GM19395 (cell line): Measurements from ENCODE around the gene PSME2.
A peak's percentile ranks its signal among the peaks of the same experiment; 100 is the strongest.

Source experiments
- ATAC-seq: cut with Tn5 transposase; IDR thresholded peaks from one replicate; pipeline ENCODE4 v1.9.1; 2021; ENCODE audit warnings: mild to moderate bottlenecking, moderate library complexity; ENCODE audit not compliant: unreplicated experiment

The PSME2 gene

DNA sequence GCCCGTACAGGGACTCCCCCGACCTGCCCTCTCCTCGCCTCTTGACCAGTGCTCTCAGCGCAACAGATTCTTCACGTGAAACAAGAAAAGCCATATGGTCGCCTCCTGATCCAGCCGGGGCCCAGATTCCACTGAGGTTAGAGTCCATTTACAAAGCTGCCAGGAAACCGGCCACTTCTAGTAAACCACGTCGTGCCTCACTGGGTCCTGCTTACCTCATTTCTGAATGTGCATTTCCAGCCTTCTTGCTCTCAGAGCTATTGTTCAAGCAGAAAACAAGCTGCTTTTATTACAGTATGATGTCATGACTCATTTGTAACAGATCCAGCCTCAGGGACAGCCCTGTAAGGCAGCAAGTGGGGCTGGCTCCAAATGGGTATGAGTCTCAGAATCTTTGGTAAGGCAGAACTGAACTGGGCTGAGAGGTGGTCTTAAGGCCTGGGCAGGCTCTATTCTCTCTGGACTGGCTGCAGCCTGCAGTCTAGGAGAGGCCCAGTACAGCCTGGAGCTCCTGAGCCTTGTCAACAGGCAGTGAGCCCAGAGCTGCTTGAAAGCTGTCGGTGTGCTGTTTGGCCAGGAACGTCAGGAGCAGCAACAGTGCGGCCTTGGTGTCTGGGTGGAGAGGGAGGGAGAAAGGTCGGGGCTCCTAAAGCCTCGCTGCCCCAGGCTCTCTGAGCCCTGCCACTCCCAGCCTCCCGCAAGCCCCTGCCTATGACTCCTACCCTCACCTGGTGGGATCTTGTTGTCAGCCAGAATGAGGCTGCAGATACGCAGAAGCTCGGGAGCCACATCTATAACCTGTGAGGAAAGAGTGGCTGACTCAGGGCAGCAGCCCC lies 33.8 kb upstream of the PSME2 start:
- ATAC-seq = no peak

- no peak for ATAC-seq
These were observed 33.0 kb upstream of the PSME2 start for GRCh38 chr14:24179294-24179960.

DNA sequence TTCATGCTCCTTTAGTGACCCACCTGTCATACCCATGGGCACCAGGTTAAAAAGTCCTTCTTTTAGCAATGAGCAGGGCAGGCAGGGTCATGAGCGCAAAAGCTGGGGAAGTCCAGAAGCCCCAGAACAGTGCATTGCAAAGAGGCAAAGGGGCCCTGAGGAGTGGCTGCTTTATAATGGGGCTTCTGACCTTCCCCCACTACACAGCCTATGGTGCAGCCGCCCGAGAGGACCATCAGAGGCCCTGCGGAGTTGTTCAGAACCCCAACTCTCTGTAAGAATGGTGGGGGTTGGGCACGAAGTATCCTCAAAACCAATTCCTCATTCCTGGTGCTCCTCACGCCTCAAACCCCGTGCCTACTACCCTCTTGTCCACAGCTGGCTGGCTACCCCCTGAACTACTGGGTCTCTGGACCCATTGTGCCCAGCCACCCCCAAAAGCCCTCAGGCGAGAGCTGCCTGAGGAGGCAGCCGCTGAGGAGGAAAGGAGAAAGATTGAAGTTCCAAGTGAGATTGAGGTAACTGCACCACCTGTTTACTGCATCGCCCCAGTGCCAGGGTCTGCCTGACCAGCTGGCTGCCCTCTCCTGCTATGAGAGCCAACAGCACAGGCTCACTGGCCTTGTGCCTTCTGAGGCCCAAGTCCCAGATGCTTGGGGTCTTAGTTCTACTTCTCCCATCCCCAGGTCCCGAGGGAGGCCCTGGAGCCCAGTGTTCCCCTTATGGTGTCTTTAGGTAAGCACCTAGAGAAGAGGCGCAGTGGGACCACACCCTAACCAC lies 32.2 kb upstream of the PSME2 start:
- no peak for ATAC-seq

GRCh38 chr14:24177891-24178290 lies 31.5 kb upstream of the PSME2 start:
- ATAC-seq = no peak

DNA sequence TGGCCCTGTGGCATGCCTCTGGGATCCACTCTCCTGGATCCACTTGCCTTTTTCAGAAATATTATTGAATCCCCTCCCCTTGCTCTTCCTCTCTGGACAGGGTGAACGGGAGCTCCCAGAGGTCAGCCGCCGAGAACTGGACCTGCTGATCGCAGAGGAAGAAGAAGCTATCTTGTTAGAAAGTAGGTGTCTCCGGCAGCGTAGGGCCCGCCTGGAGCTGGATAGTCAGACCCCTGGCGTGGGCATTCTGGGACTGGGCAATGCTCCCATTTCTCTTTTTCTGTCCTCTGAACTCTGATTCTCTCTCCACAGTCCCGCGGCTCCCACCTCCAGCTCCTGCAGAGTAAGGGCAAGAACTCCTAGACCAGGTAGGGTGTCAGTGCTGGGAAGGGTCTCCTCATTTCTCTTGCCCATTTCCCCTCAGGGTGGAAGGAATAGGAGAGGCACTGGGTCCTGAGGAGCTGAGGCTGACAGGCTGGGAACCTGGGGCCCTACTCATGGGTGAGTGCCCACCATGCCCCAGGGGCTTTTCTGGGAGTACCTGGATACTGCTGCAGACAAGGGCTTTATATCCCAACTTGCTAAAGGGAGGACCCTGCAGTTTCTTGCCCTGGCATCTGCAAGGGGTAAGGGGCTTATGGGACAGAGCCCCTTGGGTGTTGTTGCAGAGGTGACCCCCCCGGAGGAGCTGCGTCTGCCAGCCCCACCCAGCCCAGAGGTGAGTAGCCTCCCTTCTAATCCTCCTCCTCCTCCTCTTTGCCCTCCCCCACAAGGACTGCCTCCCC lies 30.8 kb upstream of the PSME2 start:
- no peak for ATAC-seq

GRCh38 chr14:24176599-24176998 lies 30.2 kb upstream of the PSME2 start:
- no peak for ATAC-seq

GRCh38 chr14:24172871-24173281 lies 26.5 kb upstream of the PSME2 start:
- ATAC-seq = no peak

DNA sequence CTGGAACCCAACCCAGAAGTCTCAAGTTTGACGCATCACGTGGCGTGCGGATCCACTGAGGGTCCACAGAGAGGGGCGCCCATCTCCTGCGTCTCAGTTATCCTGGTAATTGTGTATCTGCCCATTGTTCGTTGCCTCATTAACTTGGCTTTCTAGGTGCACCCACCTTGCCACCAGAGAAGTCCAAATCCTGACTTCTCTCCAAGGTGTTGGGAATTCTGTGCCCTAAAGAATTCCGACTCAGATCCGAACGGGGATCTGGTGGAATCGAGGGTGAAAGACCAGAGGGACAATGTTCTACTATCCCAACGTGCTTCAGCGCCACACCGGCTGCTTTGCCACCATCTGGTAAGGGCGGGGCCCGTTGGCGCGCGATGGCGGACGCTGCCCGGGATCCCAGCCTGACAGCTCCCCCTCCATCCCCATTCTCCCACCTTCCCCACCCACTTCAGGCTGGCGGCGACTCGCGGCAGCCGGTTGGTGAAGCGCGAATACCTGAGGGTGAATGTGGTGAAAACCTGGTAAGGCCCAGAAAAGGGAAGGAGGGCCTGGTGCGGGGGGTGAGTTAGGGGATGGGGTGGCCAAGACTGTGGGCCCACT lies 26.0 kb upstream of the PSME2 start:
- peak; percentile 23 for ATAC-seq

DNA sequence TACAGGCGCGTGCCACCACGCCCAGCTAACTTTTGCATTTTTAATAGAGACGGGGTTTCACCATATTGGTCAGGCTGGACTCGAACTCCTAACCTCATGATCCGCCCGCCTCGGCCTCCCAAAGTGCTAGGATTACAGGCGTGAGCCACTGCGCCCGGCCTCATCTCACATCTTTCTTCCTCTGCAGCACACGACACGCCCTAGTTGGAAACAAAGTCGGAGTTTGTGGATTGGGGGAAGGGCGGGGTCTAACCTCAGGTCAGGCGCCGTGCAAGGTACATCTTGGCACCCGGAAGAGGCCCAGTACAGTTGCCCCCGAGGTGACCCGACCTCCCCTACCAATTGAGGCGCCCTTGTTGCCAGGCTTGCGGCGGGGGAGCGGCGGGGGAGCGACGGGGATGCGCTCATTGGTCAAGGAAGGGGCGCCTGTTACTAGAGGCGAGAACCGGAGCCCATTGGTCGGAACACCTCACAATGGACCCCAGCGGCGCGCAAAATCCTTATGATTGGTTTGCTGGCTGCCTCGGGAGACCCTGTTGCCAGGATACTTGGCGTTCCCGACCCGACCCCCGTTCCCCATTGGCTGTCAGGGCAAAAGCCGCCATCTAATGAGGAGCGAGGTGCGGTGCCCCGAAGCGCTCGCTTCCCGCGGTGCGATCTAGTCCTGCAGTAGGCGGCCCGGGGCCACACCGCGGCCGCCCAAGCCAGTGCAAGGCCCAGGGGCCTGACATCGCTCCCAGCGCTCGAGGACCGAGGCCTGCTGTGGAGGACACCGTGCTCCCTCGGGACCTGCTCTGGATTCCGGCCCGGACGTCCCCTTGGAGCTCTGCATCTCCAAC lies 25.2 kb upstream of the PSME2 start, which contains the start of gene REC8:
TSS of gene REC8 (plus strand) at position 659 of the 839 bp plus-strand sequence. CDS start 473 bp downstream, outside the sequence.
- peak; percentile 83 for ATAC-seq

DNA sequence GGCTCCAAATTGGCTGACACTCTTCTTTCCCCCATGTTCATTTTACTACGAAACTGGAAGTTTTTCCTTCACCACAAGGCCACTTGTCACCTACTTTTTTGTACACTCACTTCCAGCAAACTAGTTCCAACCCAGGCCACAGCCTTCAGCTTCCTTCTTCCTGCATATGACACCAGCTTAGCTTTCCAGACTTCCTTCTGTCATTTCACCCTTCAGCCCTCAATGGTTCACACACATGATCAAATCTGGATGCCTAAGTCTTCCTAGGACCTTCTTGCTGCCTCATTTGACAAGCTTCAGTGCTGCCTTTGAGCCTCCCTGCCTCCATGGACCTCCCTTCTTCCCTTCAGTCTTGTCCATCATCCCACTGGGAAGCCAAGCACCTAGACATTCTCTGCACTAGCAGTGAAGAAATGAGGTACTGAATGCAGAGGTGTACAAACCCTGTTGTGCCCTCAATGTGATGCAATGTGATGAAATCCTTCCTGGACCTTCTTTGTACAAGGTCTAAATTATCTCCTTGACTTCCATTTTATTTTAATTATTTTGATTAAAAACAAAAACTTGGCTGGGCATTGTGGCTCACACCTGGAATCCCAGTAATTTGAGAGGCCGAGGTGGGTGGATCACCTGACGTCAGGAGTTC lies 21.2 kb upstream of the PSME2 start:
- ATAC-seq = no peak

DNA sequence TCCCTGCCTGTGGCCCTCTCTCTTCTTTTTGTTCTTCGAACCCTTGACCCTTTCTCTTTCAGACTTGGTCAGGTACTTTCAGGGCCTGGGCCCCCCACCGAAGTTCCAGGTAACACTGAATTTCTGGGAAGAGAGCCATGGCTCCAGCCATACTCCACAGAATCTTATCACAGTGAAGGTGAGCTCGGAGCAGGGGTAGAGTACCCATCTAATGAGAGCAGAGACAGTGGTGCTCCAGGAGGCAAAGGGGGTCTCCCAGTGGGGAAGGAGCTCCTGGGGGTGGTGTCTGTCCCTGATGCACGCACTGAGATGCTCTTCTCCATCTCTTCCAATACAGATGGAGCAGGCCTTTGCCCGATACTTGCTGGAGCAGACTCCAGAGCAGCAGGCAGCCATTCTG lies 19.4 kb upstream of the PSME2 start:
- no peak for ATAC-seq

GRCh38 chr14:24164518-24164991 lies 18.1 kb upstream of the PSME2 start:
- ATAC-seq = no peak

DNA sequence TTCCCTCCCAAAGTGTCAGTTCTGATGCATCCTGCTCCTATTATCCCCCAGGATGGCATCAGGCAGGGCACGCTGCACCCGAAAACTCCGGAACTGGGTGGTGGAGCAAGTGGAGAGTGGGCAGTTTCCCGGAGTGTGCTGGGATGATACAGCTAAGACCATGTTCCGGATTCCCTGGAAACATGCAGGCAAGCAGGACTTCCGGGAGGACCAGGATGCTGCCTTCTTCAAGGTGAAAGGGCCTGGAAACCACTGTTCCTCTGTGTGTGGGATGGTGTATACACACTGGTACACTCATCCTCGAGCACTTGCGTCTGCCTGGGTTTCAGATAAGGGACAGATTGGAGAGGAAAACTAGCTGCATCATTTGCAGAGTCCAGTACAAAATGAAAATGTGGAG lies 15.7 kb upstream of the PSME2 start:
- no peak for ATAC-seq

GRCh38 chr14:24160850-24161804 lies 14.7 kb upstream of the PSME2 start, which contains the start of gene IRF9:
TSS of gene IRF9 (plus strand) at chr14:24161265. CDS start at chr14:24162145, 880 bp downstream.
- ATAC-seq = peak; percentile 86

GRCh38 chr14:24160499-24160849 lies 14.1 kb upstream of the PSME2 start:
- ATAC-seq = peak; percentile 6

- ATAC-seq = no peak
These were observed 13.5 kb upstream of the PSME2 start for GRCh38 chr14:24159777-24160498.

GRCh38 chr14:24157331-24157730 lies 10.9 kb upstream of the PSME2 start:
- no peak for ATAC-seq
